ENCODE data around the gene ACLY.

DNA sequence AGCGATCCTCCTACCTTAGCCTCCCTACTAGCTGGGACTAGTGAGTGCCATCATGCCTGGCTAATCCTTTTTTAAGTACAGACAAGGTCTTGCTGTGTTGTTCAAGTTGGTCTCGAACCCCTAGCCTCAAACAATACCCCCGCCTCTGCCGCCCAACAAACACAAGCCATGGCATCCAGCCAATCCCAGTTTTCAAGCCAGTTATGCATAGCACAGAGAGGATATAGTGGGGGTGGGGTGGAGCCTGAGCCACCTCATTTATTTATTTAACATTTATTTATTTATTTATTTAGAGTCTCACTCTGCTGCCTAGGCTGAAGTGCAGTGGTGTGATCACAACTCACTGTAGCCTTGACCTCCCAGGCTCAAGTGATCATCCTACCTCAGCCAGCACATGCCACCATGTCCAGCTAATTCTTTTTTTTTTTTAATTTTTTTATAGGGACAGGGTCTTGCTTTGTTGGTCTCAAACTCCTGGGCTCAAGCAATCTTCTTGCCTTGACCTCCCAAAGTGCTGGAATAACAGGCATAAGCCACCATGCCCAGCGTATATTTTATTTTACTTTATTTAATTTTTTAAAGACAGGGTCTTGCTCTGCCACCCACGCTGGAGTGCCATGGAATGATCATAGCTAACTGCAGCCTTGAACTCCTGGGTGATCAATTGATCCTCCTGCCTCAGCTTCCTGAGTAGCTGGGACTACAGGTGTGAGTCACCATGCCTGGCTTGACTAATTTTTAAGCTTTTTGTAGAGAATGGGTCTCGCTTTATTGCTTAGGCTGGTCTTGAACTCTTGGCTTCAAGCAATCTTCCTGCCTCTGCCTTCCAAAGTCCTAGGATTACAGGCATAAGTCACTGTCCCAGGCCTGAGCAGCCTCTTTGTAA, 27.4 kb downstream of the ACLY start:
- TF ChIP-seq, protein P1, sequence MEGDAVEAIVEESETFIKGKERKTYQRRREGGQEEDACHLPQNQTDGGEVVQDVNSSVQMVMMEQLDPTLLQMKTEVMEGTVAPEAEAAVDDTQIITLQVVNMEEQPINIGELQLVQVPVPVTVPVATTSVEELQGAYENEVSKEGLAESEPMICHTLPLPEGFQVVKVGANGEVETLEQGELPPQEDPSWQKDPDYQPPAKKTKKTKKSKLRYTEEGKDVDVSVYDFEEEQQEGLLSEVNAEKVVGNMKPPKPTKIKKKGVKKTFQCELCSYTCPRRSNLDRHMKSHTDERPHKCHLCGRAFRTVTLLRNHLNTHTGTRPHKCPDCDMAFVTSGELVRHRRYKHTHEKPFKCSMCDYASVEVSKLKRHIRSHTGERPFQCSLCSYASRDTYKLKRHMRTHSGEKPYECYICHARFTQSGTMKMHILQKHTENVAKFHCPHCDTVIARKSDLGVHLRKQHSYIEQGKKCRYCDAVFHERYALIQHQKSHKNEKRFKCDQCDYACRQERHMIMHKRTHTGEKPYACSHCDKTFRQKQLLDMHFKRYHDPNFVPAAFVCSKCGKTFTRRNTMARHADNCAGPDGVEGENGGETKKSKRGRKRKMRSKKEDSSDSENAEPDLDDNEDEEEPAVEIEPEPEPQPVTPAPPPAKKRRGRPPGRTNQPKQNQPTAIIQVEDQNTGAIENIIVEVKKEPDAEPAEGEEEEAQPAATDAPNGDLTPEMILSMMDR (conservative IDR thresholded peaks at IDR 0.05; ENCODE audit: low read length): no peak
- no peak for TF ChIP-seq EZH2phosphoT487 (IDR thresholded peaks at IDR 0.05; ENCODE audit: borderline replicate concordance, low read depth, low read length)
